ENCODE data around the gene KCNF1.

The KCNF1 gene

GRCh38 chr2:10960606-10961489 lies 49.1 kb downstream of the KCNF1 start:
- DNase-seq (ENCODE audit: low read depth, low spot score), result no peak
- no peak overlapping the region for H3K27ac ChIP-seq

GRCh38 chr2:10961490-10961875 lies 49.7 kb downstream of the KCNF1 start:
- DNase-seq (ENCODE audit: low read depth, low spot score), result no peak
- no peak overlapping the region for H3K27ac ChIP-seq

GRCh38 chr2:10962004-10962403 lies 50.3 kb downstream of the KCNF1 start:
- DNase-seq (ENCODE audit: low read depth, low spot score), result no peak

GRCh38 chr2:10963155-10963554 lies 51.4 kb downstream of the KCNF1 start:
- DNase-seq (ENCODE audit: low read depth, low spot score), result no peak
- H3K27ac ChIP-seq, result no peak overlapping the region

More at GRCh38 chr2:10962004-10962403, 50.3 kb downstream of the KCNF1 start:
- no peak overlapping the region for H3K27ac ChIP-seq
